Measurements from ENCODE around the gene HS3ST6. TPM values are rescaled to one million over a fixed set of nuclear protein-coding genes. Genes with fewer than 3 reads are reported as not detected.
"Not testable (repeated sequence)": the region's sequence is repeated elsewhere in the genome, so short reads cannot be mapped to it uniquely, and the experiment has no call there.

The HS3ST6 gene
- total and polyA plus RNA-seq, 2 donors, result 1.6 to 1.8 TPM

GRCh38 chr16:1958143-1958491, 39.9 kb upstream of the HS3ST6 start:
- not testable (repeated sequence) for H3K27ac ChIP-seq (ENCODE audit: low read depth); DNase-seq (ENCODE audit: extremely low spot score); H3K4me1 ChIP-seq (ENCODE audit: insufficient read depth); H3K4me3 ChIP-seq (ENCODE audit: low read depth, low read length); H3K36me3 ChIP-seq (ENCODE audit: insufficient read depth)
- 69% methylated on average over 30 of the region's 30 CpGs for WGBS

GRCh38 chr16:1957434-1958142, 39.4 kb upstream of the HS3ST6 start:
- H3K4me1 ChIP-seq (ENCODE audit: insufficient read depth); DNase-seq (ENCODE audit: extremely low spot score); H3K4me3 ChIP-seq (ENCODE audit: low read depth, low read length); H3K36me3 ChIP-seq (ENCODE audit: insufficient read depth); H3K27ac ChIP-seq (ENCODE audit: low read depth): not testable (repeated sequence)
- 86% methylated on average over 22 of the region's 22 CpGs for WGBS

- H3K4me1 ChIP-seq (ENCODE audit: insufficient read depth), result no peaks in the 10 kb centered on the region
- WGBS, result 87% methylated on average over 22 of the region's 22 CpGs
- no peak overlapping the region for H3K4me3 ChIP-seq (ENCODE audit: low read depth, low read length)
- DNase-seq (ENCODE audit: extremely low spot score), result no peak
- H3K27ac ChIP-seq (ENCODE audit: low read depth), result no peak overlapping the region
- no peaks in the 10 kb centered on the region for H3K36me3 ChIP-seq (ENCODE audit: insufficient read depth)
Measured at GRCh38 chr16:1953734-1954133, 35.5 kb upstream of the HS3ST6 start.

DNA sequence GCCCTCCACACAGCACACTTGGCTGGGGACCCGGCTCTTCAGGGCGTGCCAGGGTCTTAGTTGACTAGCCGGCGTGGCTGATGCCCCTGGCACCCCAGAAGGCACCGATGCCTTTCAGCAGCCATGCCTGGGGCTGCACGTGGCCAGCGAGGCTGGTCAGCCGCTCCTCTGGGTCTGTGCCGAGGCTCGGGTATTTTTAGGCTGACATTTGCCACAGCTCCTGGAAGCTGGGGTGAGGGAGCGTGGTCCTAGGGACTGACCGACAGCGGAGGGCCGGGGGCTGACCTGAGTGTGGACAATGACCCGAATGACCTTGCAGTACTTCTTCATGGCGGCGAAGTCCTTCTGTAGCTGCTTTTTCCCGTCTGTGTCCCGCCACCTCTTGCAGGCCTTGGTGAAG, 32.3 kb upstream of the HS3ST6 start:
- 81% methylated on average over 19 of the region's 19 CpGs for WGBS
- DNase-seq (ENCODE audit: extremely low spot score), result no peak
- no peak overlapping the region for H3K27ac ChIP-seq (ENCODE audit: low read depth)
- H3K36me3 ChIP-seq (ENCODE audit: insufficient read depth), result no peaks in the 10 kb centered on the region
- H3K4me1 ChIP-seq (ENCODE audit: insufficient read depth), result no peaks in the 10 kb centered on the region
- H3K4me3 ChIP-seq (ENCODE audit: low read depth, low read length), result no peak overlapping the region

DNA sequence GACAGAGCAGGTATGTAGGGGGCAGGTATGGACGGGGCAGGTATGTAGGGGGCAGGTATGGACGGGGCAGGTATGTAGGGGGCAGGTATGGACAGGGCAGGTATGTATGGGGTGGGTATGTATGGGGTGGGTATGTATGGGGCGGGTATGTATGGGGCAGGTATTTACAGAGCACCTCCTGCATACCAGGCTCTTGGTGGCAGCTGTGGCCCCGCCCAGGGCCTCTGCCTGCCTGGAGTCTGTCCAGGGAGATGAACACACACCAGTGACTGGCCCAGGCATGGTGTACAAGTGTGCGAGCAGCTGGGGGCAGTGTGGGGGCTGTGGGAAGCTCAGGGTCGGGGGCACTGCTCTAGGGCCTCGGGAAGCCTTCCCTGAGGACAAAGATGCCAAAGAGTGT, 31.8 kb upstream of the HS3ST6 start:
- 73% methylated on average over 7 of the region's 7 CpGs for WGBS
- Histone ChIP-seq H3K4me1 (ENCODE audit: insufficient read depth) (no peaks in the 10 kb centered on the region), H3K4me3 (ENCODE audit: low read depth, low read length) (no peak overlapping the region), H3K36me3 (ENCODE audit: insufficient read depth) (no peaks in the 10 kb centered on the region), H3K27ac (ENCODE audit: low read depth) (no peak overlapping the region)
- no peak for DNase-seq (ENCODE audit: extremely low spot score)

DNA sequence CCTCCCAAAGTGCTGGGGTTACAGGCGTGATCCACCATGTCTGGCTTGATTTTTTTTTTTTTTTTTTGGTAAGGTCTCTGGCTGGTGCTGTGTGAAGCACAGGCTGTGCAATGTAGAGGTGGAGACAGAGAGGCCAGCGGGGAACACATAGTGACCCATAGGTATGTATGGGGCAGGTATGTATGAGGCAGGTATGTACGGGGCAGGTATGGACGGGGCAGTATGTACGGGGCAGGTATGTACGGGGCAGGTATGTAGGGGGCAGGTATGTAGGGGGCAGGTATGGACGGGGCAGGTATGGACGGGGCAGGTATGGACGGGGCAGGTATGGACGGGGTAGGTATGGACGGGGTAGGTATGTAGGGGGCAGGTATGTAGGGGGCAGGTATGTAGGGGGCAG, 31.3 kb upstream of the HS3ST6 start:
- DNase-seq (ENCODE audit: extremely low spot score), result no peak
- Histone ChIP-seq H3K36me3 (ENCODE audit: insufficient read depth) (no peaks in the 10 kb centered on the region), H3K4me1 (ENCODE audit: insufficient read depth) (no peaks in the 10 kb centered on the region), H3K4me3 (ENCODE audit: low read depth, low read length) (no peak overlapping the region), H3K27ac (ENCODE audit: low read depth) (no peak overlapping the region)
- 83% methylated on average over 11 of the region's 11 CpGs for WGBS

GRCh38 chr16:1947369-1947670, 29.1 kb upstream of the HS3ST6 start:
- WGBS, result 87% methylated on average over 9 of the region's 9 CpGs
- Histone ChIP-seq H3K27ac (ENCODE audit: low read depth) (no peak overlapping the region), H3K36me3 (ENCODE audit: insufficient read depth) (no peaks in the 10 kb centered on the region), H3K4me1 (ENCODE audit: insufficient read depth) (no peaks in the 10 kb centered on the region), H3K4me3 (ENCODE audit: low read depth, low read length) (no peak overlapping the region)
- no peak for DNase-seq (ENCODE audit: extremely low spot score)

GRCh38 chr16:1946495-1947368, 28.5 kb upstream of the HS3ST6 start:
- Histone ChIP-seq H3K36me3 (ENCODE audit: insufficient read depth) (no peaks in the 10 kb centered on the region), H3K27ac (ENCODE audit: low read depth) (no peak overlapping the region), H3K4me1 (ENCODE audit: insufficient read depth) (no peaks in the 10 kb centered on the region), H3K4me3 (ENCODE audit: low read depth, low read length) (no peak overlapping the region)
- WGBS, result 86% methylated on average over 38 of the region's 38 CpGs
- DNase-seq (ENCODE audit: extremely low spot score), result no peak

- no peaks in the 10 kb centered on the region for H3K4me1 ChIP-seq (ENCODE audit: insufficient read depth)
- H3K4me3 ChIP-seq (ENCODE audit: low read depth, low read length), result no peak overlapping the region
- no peak for DNase-seq (ENCODE audit: extremely low spot score)
- H3K36me3 ChIP-seq (ENCODE audit: insufficient read depth), result no peaks in the 10 kb centered on the region
- 88% methylated on average over 19 of the region's 19 CpGs for WGBS
- no peak overlapping the region for H3K27ac ChIP-seq (ENCODE audit: low read depth)
Measured at GRCh38 chr16:1945559-1946391, 27.6 kb upstream of the HS3ST6 start.

GRCh38 chr16:1944612-1945199, 26.5 kb upstream of the HS3ST6 start:
- 93% methylated on average over 21 of the region's 21 CpGs for WGBS
- Histone ChIP-seq H3K4me3 (ENCODE audit: low read depth, low read length) (no peak overlapping the region), H3K36me3 (ENCODE audit: insufficient read depth) (no peaks in the 10 kb centered on the region), H3K27ac (ENCODE audit: low read depth) (no peak overlapping the region), H3K4me1 (ENCODE audit: insufficient read depth) (no peaks in the 10 kb centered on the region)
- DNase-seq (ENCODE audit: extremely low spot score), result no peak

DNA sequence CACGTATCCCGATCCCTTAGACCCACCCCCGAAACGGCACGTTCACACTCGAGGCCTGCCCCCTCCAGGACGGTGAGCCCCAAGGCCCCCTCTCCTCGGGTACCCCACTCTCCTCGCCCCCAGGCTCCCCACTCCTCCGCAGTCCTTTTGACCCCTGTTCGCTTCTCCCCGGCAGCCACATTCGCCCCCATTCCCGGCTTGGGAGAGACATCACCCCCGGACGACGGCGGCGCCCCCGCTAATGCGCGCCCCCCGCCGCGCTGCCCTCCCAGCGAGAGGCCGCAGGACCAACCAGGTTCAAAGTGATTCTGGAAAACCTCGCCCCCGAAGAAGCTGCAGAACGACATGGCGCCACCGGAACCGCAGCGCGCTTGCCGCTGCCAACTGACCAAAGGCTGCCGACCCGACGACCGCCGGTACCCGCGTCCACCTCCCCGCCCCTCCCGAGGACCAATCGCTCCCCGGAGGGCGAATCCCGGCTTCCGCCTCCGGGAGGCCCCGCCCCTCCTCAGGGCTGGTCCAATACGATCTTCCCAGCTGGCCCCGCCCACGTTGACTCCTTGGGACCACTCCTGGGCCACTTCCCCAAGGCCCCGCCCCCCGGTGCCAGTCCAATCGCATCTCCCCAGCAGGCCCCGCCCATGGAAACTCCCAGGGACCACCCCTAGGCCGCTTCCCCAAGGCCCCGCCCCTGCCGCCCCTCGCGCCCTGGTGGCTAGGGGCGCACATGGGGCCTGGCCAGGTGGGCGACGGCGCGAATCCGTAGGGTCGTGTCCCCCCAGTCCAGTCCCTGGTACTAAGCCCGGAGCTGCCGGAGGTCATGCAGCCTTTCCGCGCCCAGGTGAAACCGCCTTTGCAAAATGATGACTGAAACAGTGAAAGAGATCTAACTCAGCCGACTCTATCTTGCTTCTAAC, 24.9 kb upstream of the HS3ST6 start, which contains the start of gene MSRB1:
TSS of gene MSRB1 (minus strand) at position 390 of the 917 bp plus-strand sequence. CDS start at position 347, 43 bp downstream.
- WGBS, result under 1% methylated on average over 77 of the region's 77 CpGs
- Histone ChIP-seq H3K4me1 (ENCODE audit: insufficient read depth) (no peaks in the 10 kb centered on the region), H3K36me3 (ENCODE audit: insufficient read depth) (peaks cover 5% of the 10 kb centered on the region), H3K27ac (ENCODE audit: low read depth) (peak within 1 kb of the TSS; percentile 79), H3K4me3 (ENCODE audit: low read depth, low read length) (peak within 1 kb of the TSS; percentile 74)
- peak; percentile 98 for DNase-seq (ENCODE audit: extremely low spot score)

DNA sequence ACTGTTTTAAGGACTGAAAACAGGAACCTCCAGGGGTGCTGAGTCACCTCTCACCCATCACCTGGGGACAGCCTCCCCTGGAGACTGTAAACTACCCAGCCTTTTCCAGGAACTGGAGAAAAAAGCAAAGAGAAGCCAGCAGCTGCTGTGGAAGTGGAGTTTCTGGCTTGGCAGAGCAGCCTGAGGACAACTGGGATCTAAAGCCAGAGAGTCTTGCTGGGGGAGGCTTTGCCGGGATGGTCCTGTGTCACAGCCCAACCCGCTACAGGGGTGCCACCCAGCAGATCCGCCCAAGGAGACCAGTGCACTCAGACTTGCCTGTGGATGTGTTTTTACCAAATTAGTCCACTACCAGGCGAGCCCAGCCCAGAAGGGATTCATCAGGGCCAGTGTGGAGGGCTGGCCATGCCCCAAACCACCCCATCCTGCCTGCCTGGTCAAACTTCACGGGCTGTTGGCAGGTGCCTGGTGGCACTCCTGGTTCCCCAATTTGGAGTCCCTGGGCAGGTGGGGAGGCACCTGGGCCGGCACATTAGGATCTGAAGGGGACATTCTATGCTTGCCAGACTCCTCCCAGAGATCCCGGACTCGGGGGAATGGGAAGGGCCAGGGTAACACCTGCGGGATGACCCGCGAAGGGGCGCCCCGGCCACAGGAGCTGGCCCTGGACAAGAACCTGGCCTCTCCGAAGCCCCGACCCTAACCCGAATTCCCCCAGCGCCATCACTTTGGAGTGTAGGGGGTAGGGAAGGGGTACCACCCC, 24.0 kb upstream of the HS3ST6 start:
- no peak for DNase-seq (ENCODE audit: extremely low spot score)

More for the DNA sequence above, 24.0 kb upstream of the HS3ST6 start:
- 18% methylated on average over 17 of the region's 17 CpGs for WGBS
- no peaks in the 10 kb centered on the region for H3K4me1 ChIP-seq (ENCODE audit: insufficient read depth)
- H3K36me3 ChIP-seq (ENCODE audit: insufficient read depth), result peaks cover 5% of the 10 kb centered on the region
- H3K27ac ChIP-seq (ENCODE audit: low read depth), result no peak overlapping the region
- H3K4me3 ChIP-seq (ENCODE audit: low read depth, low read length), result peak overlapping the region; percentile 74
